Esophagus squamous epithelium (tissue), 5 donors: ENCODE results near the gene EMILIN2. TPM values are rescaled to one million over a fixed set of nuclear protein-coding genes. Genes with fewer than 3 reads are reported as not detected.

Source experiments
- DNase-seq: peaks from one replicate; lab custom pipeline; 2025; lab: John Stamatoyannopoulos, UW
- H3K27ac ChIP-seq, 4 donors: fragments of 200-600 bp; sonication (generic); one replicate each; pipeline ENCODE4 v1.5.1; 2016 to 2019; ENCODE audit warnings: mild to moderate bottlenecking in 1 of 4
- H3K27me3 ChIP-seq, 4 donors: fragments of 200-600 bp; sonication (generic); 1 replicate in 3 of 4; 2 replicates in 1 of 4; pipeline versions ENCODE4 v1.5.1 to v1.6.0; 2017 to 2021; ENCODE audit warnings: antibody characterized with exemption in 1 of 4
- H3K36me3 ChIP-seq, 3 donors: fragments of 200-600 bp; sonication (generic); one replicate each; pipeline ENCODE4 v1.5.1; 2016 to 2019
- H3K4me1 ChIP-seq, 3 donors: fragments of 200-600 bp; sonication (generic); one replicate each; pipeline ENCODE4 v1.5.1; 2017 to 2019
- H3K4me3 ChIP-seq, 4 donors: fragments of 200-600 bp; sonication (generic); 1 replicate in 3 of 4; 2 replicates in 1 of 4; pipeline ENCODE4 v1.5.1; 2016 to 2019; ENCODE audit warnings: mild to moderate bottlenecking in 2 of 4, moderate library complexity in 1 of 4
- H3K9me3 ChIP-seq, 3 donors: fragments of 200-600 bp; sonication (generic); one replicate each; pipeline ENCODE4 v1.5.1; 2016 to 2019
- CTCF ChIP-seq, 6 experiments: fragments of 450-650 bp in 4 of 6; fragments of 200-600 bp in 2 of 6; sonication (generic) in 2 of 6; IDR thresholded peaks; one replicate each; pipeline ENCODE4 v1.5.1; 2016 to 2019; ENCODE audit warnings: antibody characterized with exemption in 6 of 6, mild to moderate bottlenecking in 4 of 6, moderate library complexity in 4 of 6
- POLR2A ChIP-seq, 4 donors: fragments of 450-650 bp; IDR thresholded peaks; one replicate each; pipeline ENCODE4 v1.6.1; 2017; ENCODE audit warnings: antibody characterized with exemption in 4 of 4, mild to moderate bottlenecking in 4 of 4, moderate library complexity in 3 of 4
- WGBS, 2 donors: methylation state at CpG; one replicate each; pipeline ENCODE4 v1.1.5; 2018; 5-methylcytosine and 5-hydroxymethylcytosine counted together
- intact Hi-C: fragments of 100-400 bp; cut with DNase I; formaldehyde crosslinking; loops from one replicate; pipeline ENCODE4 v1.15.0; 2022
- total RNA-seq, 4 donors: library from RNA; depleted of rRNA; stranded (reverse); fragments of >200 nt; gene quantifications; one replicate each; pipeline ENCODE4 v1.1.0, GENCODE V29; 2016
- donor health status: DM: yes; HTN: yes; CAD: no.

Gene EMILIN2
- total RNA-seq, 4 donors from 2014 or later, result 3.2 to 11.1 (median 5.5) TPM

GRCh38 chr18:2879889-2880288 lies 33.1 kb downstream of the EMILIN2 start:
- WGBS, 2 donors, result 77 to 81% methylated on average over 4 of the region's 4 CpGs
- Histone ChIP-seq H3K4me1 (peaks cover 0 to 33% (median 0%) of the 10 kb centered on the region in 3 donors), H3K27ac (no peak overlapping the region), H3K9me3 (no peaks in the 10 kb centered on the region), H3K36me3 (no peaks in the 10 kb centered on the region), H3K4me3 (no peak overlapping the region), H3K27me3 (no peaks in the 10 kb centered on the region)
- no peak for DNase-seq
- intact Hi-C loops, result no loop called here
- no peak for TF ChIP-seq CTCF (IDR thresholded peaks at IDR 0.05)
- no peak for TF ChIP-seq POLR2A (IDR thresholded peaks at IDR 0.05)

DNA sequence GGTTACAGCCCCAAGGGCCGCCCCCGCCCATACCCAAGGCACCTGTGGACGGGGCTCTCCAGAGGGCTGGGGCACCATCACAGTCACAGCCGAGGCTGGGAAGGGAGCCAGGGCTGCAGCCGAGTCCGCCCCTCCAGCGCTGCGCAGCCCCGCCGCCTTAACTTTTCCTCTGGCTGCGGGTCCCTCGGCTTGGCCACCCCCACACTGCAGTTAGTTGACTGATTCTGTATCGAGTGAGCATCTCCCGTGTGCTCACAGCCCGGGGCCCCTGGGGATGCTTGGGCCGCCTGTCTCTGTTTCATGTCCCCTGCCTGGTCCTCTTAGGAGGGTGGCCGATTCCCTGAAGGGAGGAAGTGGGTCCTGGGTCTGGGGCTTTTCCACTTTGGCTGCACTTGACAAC lies 33.7 kb downstream of the EMILIN2 start:
- H3K27me3 ChIP-seq, result no peaks in the 10 kb centered on the region
- TF ChIP-seq POLR2A (IDR thresholded peaks at IDR 0.05) (no peak), CTCF (IDR thresholded peaks at IDR 0.05) (no peak)
- intact Hi-C loops, result no loop called here
- no peak overlapping the region for H3K27ac ChIP-seq
- H3K9me3 ChIP-seq, result no peaks in the 10 kb centered on the region
- no peak overlapping the region for H3K4me3 ChIP-seq
- no peaks in the 10 kb centered on the region for H3K36me3 ChIP-seq
- WGBS, 2 donors, result 74 to 86% methylated on average over 5 of the region's 17 CpGs
- H3K4me1 ChIP-seq, result peaks cover 0 to 27% (median 0%) of the 10 kb centered on the region in 3 donors
- no peak for DNase-seq

DNA sequence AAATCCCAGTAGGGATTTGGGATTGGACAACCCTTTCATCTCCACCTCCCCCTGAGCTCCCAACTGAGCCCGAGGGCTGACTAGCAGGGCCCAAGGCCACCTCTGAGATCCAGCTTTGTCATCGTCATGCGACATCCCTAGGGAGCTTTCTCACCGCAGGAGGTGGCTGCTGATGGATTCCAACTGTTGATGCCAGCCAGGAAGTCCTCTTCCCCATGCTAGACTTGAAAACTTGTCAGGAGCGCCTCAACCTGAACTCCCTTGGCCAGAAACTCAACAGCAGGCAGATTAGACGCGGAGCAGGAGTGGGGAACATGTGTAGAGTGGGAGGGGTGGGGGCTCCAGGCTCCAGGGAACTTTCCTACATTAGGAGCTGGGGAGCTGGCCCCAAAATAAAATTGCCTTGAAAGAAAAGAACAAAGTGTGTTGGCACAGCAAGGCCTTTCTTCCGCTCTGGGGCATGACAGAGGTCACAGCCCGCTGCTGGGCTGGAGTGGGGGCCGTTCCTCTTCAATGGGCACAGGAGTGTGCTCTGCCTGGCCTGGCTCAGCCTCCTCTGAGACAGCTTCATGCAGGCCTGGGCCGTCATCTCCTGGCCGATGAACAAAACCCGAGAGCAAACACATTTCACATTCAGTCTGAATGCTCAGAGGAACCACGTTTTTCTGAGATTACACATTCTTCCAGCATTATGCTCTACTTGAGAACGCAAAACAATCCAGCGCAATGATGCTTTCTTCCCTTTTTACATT lies 34.5 kb downstream of the EMILIN2 start:
- H3K9me3 ChIP-seq, result no peaks in the 10 kb centered on the region
- no peak for DNase-seq

GRCh38 chr18:2881840-2882195 lies 35.0 kb downstream of the EMILIN2 start:
- H3K27me3 ChIP-seq, result no peaks in the 10 kb centered on the region
- no peak overlapping the region for H3K4me3 ChIP-seq
- intact Hi-C loops, result no loop called here
- 23% methylated on average over 9 of the region's 9 CpGs; no CpG with 5 or more reads in 1 of the 2 donors for WGBS, 2 donors
- peak overlapping the region in 2 of 4 donors; percentile 65 to 76 for H3K27ac ChIP-seq
- DNase-seq, result no peak
- no peaks in the 10 kb centered on the region for H3K36me3 ChIP-seq
- H3K4me1 ChIP-seq, result peaks cover 0 to 22% (median 0%) of the 10 kb centered on the region in 3 donors
- no peaks in the 10 kb centered on the region for H3K9me3 ChIP-seq
- no peak for TF ChIP-seq CTCF (IDR thresholded peaks at IDR 0.05)

More for the DNA sequence above, 34.5 kb downstream of the EMILIN2 start:
- no peak for TF ChIP-seq POLR2A (IDR thresholded peaks at IDR 0.05)
- no peak for TF ChIP-seq CTCF (IDR thresholded peaks at IDR 0.05)
- Histone ChIP-seq H3K36me3 (no peaks in the 10 kb centered on the region), H3K27ac (peak overlapping the region in 2 of 4 donors; percentile 65 to 76), H3K27me3 (no peaks in the 10 kb centered on the region), H3K4me1 (peaks cover 0 to 22% (median 0%) of the 10 kb centered on the region in 3 donors), H3K4me3 (no peak overlapping the region)
- intact Hi-C loops, result no loop called here
- 47 to 48% methylated on average over 7 to 10 of the region's 16 CpGs for WGBS, 2 donors

DNA sequence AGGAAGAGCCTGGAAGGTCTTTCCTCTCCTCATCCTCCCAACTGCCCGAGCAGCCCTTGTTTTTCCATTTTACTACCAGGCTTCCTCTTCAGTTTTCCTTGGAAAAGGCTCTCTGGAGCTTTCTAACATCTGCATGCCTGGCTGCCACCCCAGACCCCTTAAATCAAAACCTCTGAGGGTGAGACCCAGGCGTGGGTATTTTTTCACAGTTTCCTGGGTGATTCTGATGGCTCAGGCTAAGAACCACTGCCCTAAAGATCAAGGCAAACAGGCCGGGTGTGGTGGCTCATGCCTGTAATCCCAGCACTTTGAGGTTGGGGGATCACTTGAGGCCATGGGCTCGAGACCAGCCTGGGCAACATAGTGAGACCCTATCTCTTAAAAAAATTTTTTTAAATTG lies 35.4 kb downstream of the EMILIN2 start:
- no peak for DNase-seq
- Histone ChIP-seq H3K27ac (peak overlapping the region in 2 of 4 donors; percentile 65 to 76), H3K27me3 (no peaks in the 10 kb centered on the region), H3K9me3 (no peaks in the 10 kb centered on the region), H3K36me3 (no peaks in the 10 kb centered on the region), H3K4me1 (peaks cover 0 to 22% (median 0%) of the 10 kb centered on the region in 3 donors), H3K4me3 (no peak overlapping the region)
- TF ChIP-seq CTCF (IDR thresholded peaks at IDR 0.05) (no peak), POLR2A (IDR thresholded peaks at IDR 0.05) (no peak)
- 80 to 90% methylated on average over 1 to 4 of the region's 4 CpGs for WGBS, 2 donors
- intact Hi-C loops, result no loop called here
